Fibroblast of pulmonary artery (primary cell): ENCODE measurements around the gene GAL3ST2.

Experiments
- DNase-seq: peaks from one replicate; pipeline ENCODE4 v3.0.0-alpha.2; 2010; ENCODE audit warnings: low read depth
- H3K4me3 ChIP-seq: replicated peaks from 2 replicates; pipeline ENCODE4 v1.5.1; 2011; ENCODE audit warnings: low read depth, mild to moderate bottlenecking, control low read depth, low read length, moderate library complexity
- TF ChIP-seq, protein P1 (sequence below): IDR thresholded peaks from 2 replicates; pipeline ENCODE4 v1.5.1; 2011; ENCODE audit warnings: mild to moderate bottlenecking, control low read depth, low read length, inconsistent platforms; ENCODE audit errors: missing control alignments

GAL3ST2 gene

DNA sequence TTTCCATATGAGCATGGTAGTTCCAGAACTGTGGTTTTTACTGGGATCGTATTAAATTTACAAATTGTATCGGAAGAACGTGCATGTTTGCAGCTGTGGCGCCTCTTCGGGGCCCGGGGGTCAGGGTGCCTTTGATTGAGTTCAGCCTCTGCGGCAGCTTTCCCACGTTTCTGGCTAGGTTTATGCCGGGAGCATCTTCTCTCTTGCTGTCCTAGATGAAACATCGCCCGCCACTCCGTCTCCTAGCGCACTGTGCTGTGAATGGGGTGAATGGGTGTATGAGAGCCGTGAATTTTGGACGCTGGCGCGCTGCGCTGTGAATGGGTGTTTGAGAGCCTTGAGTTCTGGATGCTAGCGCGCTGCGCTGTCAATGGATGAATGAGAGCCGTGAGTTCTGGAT is 69.8 kb downstream of the GAL3ST2 start:
- DNase-seq, result no peak
- TF ChIP-seq, protein P1, sequence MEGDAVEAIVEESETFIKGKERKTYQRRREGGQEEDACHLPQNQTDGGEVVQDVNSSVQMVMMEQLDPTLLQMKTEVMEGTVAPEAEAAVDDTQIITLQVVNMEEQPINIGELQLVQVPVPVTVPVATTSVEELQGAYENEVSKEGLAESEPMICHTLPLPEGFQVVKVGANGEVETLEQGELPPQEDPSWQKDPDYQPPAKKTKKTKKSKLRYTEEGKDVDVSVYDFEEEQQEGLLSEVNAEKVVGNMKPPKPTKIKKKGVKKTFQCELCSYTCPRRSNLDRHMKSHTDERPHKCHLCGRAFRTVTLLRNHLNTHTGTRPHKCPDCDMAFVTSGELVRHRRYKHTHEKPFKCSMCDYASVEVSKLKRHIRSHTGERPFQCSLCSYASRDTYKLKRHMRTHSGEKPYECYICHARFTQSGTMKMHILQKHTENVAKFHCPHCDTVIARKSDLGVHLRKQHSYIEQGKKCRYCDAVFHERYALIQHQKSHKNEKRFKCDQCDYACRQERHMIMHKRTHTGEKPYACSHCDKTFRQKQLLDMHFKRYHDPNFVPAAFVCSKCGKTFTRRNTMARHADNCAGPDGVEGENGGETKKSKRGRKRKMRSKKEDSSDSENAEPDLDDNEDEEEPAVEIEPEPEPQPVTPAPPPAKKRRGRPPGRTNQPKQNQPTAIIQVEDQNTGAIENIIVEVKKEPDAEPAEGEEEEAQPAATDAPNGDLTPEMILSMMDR, result no peak
- no peak overlapping the region for H3K4me3 ChIP-seq

DNA sequence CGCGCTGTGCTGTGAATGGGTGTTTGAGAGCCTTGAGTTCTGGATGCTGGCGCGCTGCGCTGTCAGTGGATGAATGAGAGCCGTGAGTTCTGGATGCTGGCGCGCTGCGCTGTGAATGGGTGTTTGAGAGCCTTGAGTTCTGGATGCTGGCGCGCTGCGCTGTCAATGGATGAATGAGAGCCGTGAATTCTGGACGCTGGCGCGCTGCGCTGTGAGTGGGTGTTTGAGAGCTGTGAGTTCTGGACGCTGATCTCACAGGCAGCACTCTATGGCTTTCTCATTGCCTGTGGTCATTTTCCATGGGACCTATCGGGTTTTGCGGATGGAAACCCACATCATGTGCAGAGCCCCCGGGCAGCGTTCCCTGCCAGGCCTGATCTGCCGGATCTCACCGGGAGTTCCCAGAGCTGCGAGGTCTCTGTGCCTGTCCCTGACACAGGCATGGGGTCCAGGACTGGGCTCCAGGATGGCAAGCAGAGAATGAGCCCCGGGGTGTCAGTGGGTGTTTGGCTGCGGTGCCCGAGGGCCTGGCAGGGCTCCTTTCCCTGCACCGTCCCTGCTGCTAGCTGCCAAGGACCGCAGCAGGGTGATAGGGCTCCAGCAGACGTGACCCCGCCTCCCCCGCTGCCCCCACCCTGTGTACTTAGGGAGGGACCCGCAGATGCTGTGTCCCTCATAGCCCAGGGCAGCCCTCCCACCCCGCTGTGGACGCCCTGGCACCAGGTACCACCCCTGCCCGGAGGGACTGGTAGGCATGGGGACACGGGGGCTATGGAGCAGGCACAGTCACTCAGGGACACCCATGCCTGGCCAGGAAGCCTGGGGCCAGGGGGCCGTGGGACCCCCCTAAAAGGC is 72.4 kb downstream of the GAL3ST2 start:
- H3K4me3 ChIP-seq, result no peak overlapping the region
- TF ChIP-seq, protein P1, result no peak
- no peak for DNase-seq

DNA sequence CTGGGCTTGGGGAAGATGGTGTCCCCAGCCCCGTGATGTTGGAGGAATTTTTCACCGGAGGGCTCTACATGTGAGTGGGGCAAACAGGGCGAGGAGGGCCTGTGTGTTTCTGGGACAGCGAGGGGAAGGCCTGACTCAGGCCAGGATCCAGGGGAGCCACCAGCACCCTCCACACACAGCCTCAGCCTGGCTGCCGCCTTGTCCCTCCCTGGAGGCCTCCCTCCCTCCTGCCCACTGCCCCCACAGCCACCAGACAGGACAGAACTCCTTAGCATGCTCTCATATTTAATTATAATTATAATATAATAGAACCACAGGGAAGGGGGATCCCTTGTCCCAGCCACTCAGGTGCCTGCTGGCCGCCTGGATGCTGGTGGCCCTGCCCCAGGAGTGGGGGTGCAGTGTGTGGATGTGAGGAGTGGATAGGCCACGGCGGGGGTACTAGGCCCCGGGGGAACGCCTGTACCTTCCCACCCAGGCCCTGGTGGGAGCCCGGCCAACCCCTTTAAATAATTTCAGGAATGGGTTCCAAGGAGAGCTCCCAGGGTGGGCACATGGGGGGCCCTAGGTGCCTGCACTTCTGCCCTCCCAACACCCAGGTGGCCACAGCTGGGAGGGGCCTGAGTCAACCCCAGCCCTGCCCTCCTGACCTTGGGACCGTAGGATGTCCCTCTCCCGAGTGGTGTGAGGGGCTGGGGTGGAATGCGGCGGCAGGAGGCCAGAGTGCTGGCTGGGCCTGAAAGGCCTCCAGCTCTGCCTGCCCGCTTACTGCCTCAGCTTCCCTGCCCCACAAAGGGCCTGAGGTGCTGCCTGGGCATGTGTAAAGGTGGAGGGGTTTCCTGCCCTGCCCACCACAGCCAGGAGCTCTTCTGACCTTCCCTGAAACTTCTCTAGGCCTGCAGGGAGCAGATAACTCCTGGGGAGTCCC is 73.3 kb downstream of the GAL3ST2 start:
- TF ChIP-seq, protein P1, result no peak
- no peak overlapping the region for H3K4me3 ChIP-seq
- DNase-seq, result no peak

DNA sequence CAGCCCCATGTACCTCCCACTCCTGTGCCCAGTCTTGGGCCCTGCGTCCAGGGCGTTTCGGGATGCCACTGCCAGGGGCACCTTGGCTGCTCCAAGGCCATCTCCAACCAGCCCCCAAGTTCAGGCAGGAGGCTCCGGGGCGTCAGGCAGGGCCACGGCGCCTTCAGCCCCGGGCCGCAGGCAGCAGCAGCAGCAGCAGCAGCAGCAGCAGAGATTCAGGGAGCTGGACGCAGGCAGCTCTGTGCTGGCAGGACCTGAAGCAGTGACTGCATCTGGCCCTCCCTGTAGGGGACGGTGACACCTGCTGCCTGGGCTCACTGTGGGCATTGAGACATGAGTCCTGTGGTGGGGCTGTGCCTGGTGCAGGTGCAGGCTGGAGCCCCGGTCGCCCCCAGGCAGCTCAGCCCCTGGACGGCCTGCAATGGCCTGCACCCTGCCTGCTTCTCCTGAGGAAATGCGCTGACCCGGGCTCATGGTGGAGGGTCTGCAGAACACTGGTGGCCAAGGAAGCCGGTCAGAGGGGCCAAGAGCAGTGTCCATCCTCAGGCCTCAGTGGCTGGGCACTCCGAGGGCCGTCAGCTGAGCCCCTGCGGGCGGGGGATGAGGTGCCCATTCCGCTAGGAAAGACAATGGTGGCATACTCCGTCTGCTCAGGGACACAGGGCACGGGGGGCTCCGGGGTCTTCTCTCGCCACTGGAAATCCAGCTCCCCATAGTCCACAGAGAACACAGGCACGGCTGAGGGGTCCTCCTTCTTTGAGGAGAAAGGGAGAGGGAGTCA is 74.1 kb downstream of the GAL3ST2 start:
- no peak for DNase-seq
- no peak overlapping the region for H3K4me3 ChIP-seq
- TF ChIP-seq, protein P1, result no peak

DNA sequence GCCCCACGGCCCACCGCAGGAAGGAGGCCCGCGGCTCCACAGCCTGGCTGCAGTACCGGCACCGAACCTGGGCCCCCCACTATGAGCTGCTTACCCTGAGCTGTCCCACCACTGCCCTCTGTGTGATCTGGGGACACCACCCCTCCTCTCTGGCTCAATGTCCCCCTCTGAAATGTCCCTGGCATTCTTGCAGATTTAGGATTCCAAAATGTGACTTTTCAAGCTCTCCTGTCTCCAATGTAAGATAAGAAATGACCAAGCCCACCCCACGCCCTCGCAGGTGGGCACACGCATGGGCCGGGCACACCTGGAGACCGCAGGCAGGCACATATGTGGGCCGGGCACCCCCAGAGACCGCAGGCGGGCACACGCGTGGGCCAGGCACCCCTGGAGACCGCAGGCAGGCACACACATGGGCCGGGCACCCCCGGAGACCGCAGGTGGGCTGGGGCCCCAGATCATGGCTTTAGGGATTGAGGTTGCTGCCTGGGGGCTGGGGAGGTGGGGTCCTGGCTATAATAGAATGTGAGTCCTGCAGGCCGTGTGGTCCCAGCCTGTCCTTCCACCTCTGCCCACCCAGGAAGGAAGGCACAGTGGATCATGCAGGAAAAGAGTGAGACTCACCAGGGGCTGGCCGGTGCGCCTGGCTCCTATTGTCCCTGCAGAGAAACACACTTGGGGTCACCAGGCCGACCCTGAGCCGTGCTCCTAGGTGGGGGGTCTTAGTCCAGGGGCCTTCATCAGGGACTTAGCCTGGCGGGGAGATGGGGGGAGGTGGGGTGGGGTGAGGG is 74.9 kb downstream of the GAL3ST2 start:
- H3K4me3 ChIP-seq, result no peak overlapping the region
- TF ChIP-seq, protein P1, result no peak
- DNase-seq, result no peak
